GM19099 (cell line): ENCODE results near the gene POLN.

Source experiments
- POLR2A ChIP-seq: IDR thresholded peaks from 3 replicates; pipeline ENCODE4 v1.6.1; 2011; ENCODE audit warnings: low read depth; ENCODE audit not compliant: insufficient read length; ENCODE audit errors: extremely low read depth

POLN gene

GRCh38 chr4:2269618-2270163, 27.8 kb upstream of the POLN start:
- no peak for TF ChIP-seq POLR2A

GRCh38 chr4:2269206-2269531, 27.2 kb upstream of the POLN start:
- TF ChIP-seq POLR2A: no peak

DNA sequence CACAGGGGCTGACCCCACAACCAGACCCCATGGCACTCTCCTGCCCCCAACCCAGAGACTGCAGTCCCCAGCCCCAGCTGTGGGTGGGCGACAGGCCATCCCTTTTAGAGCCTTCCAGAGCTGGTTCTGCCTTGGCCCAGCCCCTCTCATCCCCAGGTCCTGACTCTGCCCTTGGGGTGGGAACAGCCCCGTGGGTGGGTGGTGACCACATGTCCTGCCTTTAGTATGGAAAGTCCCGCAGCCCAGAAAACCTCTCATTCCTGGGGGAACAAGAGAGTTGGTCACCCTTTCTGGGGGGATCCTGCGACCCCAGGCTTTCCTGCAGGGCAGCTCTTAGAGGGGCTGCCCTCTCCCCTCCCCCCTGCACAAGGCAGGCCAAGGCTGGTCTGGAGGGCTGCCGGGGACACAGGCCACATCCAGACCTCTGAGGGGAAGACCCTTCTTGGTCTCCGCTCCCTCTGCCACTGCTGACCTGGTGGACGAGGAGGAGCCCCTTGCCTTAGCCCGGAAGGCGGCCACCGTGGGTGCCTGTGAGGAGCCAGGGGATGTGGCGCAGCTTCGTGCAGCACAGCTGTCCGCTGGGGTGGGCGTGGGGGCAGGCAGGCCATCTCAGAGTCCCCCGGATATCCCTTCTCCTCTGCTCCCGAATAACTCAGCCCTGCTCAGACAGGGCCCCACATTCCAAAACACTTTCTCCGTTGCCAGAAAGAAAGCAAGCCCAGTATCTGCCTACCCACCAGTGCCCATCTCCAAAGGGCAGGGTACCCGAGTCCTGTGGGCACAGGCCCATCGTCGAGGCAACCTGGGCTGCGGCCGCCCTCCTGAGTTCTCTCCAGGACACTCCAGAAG, 26.7 kb upstream of the POLN start:
- TF ChIP-seq POLR2A: no peak

- TF ChIP-seq POLR2A: no peak
Measured at GRCh38 chr4:2267841-2268240, 25.9 kb upstream of the POLN start.

DNA sequence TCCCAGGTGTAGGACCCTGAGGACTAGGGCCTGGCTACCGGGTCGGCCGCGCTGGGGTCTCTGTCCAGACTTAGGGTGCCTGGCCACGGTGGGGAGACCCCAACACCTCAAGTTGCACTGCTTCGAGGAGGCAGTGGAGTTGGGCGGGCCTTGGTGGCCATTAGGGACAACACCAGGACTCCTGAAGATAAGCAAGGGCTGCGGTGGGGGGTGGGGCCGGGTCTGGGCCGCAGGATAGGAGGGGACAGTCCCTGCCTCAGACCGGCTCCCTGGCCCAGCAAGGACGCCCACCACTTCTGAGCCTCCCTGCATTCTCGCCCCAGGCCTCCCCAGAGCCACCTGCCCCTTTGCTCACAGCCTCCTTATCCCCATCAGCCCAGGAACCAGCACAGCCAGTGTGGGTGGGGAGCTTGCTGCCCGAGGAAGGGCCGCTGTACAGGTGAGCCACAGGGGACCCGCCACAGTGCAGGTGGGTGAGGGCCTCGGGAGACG, 25.4 kb upstream of the POLN start:
- TF ChIP-seq POLR2A: no peak

- TF ChIP-seq POLR2A: no peak
Measured at GRCh38 chr4:2266821-2267220, 24.9 kb upstream of the POLN start.

DNA sequence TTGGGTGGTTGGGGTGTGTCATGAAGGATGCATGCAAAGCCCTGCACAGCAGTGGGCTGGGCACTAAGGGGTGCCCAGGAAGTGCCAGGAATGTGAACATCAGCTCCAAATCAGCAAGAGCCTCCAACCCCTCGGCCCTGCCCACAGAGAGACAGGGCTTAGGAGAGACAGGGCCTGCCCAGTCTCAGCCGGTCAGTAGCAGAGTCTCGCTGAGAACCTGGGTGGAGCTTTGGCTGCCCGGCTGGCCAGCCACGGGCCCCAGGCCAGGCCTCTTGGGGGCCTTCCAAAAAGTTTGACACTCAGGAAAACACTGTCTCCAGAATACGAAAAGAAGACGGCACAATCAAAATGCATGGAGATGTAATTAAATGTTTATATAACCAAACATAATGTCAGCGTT, 24.3 kb upstream of the POLN start:
- TF ChIP-seq POLR2A: no peak

- TF ChIP-seq POLR2A: no peak
Measured at GRCh38 chr4:2265113-2266110, 23.5 kb upstream of the POLN start.

DNA sequence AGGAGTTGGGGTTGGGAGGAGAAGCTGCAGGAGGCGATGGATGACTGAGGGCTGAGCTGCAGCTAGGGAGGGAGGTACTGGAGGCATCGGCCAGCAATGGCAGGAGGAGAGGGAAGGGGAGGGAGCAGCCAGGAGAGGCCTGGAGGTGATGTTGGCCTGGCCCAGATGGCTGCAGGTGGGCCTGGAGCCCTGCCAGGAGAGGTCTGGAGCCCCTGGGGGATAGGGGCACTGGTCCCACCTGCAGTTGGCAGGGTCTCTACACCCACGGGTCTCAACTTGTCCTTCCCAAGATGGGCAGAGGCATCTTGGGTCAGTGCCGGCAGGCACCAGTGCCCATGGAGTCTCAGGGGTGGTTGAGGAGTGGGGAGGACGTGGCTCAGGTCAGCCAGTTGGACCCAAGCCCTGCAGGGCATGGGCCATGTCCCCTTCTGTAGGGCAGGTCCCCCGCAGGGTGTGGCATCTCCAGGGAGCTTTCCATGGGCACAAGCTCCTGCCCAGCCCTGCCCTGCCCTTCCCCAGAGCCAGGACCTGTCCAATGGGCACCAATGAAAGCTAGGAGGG, 22.6 kb upstream of the POLN start:
- TF ChIP-seq POLR2A: no peak

GRCh38 chr4:2263926-2264321, 22.0 kb upstream of the POLN start:
- no peak for TF ChIP-seq POLR2A

DNA sequence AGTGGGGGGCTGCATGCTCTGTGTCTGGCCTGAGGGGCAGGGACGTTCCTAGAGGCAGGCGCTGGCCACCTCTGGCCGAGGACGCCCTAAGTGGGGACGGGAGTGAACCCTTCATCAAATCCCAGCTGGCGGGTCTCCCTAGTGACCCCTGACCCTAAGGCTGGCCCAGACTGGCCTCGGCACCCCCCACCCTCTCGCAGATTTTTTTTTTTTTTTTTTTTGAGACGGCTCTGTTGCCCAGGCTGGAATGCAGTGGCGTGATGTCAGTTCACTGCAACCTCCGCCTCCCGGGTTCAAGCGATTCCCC, 21.0 kb upstream of the POLN start:
- no peak for TF ChIP-seq POLR2A

DNA sequence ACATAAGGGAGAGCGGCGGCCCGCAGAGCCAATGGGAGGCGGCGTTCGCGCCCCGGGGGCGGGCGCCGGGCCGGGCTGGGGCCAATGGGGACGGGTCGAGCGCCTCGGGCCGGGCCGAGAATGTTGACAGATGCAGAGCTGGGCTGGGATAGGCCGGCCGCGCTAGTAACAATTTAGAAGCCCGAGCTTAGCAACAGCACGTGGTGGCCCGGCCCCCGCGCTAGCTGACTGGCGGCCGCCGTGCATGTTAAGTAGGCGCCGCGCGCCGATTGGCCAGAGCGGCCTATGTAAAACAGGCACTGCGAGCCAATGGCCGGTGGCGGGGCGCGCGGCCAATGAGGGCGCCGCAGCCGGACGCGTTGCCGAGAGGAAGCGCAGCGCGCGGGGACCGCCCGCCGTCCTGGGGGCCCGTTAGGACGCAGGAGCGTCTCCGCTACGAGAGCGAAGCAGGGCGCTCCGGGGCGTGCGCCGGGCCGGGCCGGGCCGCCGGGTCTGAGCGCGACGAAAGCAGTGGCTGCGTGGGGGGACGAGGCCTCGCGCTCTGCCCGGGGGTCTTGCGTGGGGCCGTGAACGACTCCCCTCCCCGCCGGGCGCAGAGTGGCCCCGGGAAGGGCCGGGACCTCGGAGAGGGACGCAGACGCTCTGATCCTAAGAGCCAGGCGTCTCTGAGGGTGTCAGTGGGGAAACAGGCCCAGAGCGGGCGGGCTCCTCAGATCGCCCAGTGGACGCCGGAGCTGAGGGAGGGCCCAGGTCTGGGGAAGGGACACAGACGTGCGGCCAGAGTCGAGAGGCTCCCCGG, 20.4 kb upstream of the POLN start:
- TF ChIP-seq POLR2A: peak; percentile 93

DNA sequence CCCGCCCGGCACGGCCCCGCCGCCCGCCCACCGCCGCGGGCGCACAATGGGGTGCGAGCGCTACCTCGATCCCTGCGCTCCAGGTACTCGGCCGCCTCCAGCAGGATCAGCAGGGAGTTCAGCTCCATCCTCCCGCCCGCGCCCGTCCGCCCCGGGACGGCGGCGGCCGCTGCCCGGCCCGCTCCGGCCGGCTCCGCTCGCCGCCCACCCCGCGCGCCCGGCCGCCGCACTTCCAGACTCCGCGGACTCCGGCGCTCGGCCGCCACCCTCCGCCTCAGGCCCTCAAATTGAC, 19.9 kb upstream of the POLN start, which contains the start of gene MXD4:
MXD4 (minus strand) TSS at position 257 of the 292 bp plus-strand sequence; CDS start at position 128, 129 bp downstream.
- no peak for TF ChIP-seq POLR2A

DNA sequence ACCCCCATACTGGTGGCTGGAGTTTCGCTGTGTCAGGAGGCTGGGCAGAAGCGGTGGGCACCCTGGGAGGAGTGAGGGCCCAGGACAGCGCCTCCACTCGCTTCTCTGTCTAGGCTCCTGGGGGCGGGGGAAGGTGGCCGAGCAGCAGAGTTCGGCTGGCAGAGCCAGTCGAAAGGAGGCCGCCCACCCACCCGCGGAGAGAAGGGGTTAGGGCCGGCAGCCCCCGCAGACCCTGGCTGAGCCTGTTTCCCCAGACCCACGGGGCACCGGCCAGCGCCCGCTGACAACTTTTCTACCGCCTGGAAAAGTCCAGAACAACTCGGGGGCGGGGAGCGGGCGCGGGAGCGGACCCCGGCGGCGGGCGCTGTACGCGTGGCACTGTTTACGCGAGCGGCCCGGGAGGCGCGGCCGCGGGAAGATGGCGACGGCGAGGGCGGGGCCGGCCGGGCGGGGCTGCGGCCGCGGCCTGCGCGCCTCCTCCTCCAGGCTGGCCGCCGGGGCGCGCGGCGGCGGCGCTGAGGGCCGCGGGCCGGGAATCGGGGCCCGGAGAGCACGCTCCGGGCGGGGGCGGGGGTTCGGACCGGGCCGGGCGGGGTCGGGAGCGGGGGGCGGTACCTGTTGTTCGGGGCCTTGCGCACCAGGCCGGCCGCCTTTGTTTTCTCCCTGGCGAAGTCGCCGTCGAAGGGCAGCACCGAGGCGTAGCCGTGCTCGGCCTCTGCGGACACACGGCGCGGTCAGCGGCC, 19.4 kb upstream of the POLN start:
- peak; percentile 8 for TF ChIP-seq POLR2A
